ENCODE results near the gene TERT.

Gene TERT

DNA sequence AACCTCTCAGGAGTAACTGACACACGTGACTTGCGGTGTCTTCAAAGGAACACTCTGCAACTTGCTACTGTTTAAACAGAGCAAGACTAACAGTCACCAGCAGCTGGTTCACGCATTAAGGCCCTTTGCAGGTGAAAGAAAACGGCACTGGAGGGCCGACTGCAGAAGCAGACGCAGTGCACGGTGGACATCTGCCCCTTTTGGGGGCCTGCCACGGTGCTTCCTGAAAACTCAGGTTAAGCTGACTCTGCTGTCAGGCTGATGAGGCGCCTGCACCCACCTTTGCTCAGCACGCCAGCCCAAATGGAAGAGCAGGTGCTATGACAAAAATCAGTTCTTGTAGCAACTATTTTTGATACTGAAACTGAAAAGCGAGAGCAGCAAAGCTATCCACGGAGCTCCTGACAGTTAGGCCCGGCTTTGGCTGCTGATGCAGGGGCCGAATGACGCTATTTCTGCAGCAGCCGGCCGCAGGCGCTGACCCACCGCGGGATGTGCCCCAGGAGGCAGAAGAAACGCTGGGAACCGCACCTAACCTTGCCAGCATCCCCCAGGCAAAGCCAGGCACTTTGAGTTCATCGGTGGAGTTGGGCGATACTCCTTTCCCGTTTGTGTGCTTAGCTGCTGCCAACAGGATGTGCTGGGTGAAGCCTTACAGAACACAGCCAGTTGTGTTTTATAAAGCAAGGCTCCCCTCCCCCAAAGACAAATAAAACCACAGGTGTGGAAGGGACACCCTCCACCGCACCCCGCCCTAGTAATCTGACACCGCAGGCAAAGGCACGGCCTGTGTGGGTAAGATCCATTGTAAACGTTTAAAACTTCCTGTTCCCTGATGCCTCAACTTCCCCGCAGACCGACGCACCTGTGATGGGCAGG lies 21.1 kb upstream of the TERT start:
- no peak for DNase-seq (ENCODE audit: low read depth)
- no peak overlapping the region for H3K4me3 ChIP-seq (ENCODE audit: low read depth, low read length)
- in situ Hi-C loops (cut with HindIII; ENCODE audit: low sequenced_read_pairs) = loop anchor here (5.0 to 25.0 kb wide), 3 partner anchors 66 to 379 kb away; no protein-coding TSS in a partner anchor
- TF ChIP-seq CTCF (IDR thresholded peaks at IDR 0.05; ENCODE audit: low read depth, low read length, missing control alignments) = no peak

- no peak overlapping the region for H3K4me3 ChIP-seq (ENCODE audit: low read depth, low read length)
- in situ Hi-C loops (cut with HindIII; ENCODE audit: low sequenced_read_pairs) = loop anchor here (5.0 to 25.0 kb wide), 3 partner anchors 67 to 378 kb away; no protein-coding TSS in a partner anchor
- no peak for TF ChIP-seq CTCF (IDR thresholded peaks at IDR 0.05; ENCODE audit: low read depth, low read length, missing control alignments)
- no peak for DNase-seq (ENCODE audit: low read depth)
These were observed 20.3 kb upstream of the TERT start for GRCh38 chr5:1315018-1315708.

DNA sequence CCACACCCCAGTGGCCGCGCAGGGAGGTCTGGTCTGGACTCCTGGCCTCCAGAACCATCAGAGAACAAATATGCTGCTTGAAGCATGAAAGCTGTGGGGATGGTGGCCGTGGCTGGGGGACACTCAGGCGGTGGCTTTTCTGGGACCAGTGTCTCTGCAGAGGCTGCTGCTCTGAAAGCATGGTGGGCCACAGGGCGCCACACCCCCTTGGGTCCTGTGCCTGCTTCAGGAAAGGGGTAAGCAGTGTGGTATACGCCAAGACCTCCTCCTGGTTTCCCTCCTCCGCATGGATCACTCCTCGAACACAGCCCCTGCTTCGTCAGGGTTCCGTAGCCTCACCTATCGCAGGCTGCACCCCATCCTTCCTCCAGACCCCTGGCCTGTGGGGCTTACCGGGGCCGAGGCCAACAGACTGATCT lies 19.7 kb upstream of the TERT start:
- in situ Hi-C loops (cut with HindIII; ENCODE audit: low sequenced_read_pairs) = loop anchor here (25.0 kb wide), 1 partner anchor 377 kb away; no protein-coding TSS in a partner anchor
- no peak for TF ChIP-seq CTCF (IDR thresholded peaks at IDR 0.05; ENCODE audit: low read depth, low read length, missing control alignments)
- H3K4me3 ChIP-seq (ENCODE audit: low read depth, low read length) = no peak overlapping the region
- no peak for DNase-seq (ENCODE audit: low read depth)

- in situ Hi-C loops (cut with HindIII; ENCODE audit: low sequenced_read_pairs) = loop anchor here (25.0 kb wide), 1 partner anchor 376 kb away; no protein-coding TSS in a partner anchor
- H3K4me3 ChIP-seq (ENCODE audit: low read depth, low read length) = no peak overlapping the region
- DNase-seq (ENCODE audit: low read depth) = no peak
- no peak for TF ChIP-seq CTCF (IDR thresholded peaks at IDR 0.05; ENCODE audit: low read depth, low read length, missing control alignments)
These were observed 18.3 kb upstream of the TERT start for GRCh38 chr5:1312993-1313833.

GRCh38 chr5:1312206-1312605 lies 17.3 kb upstream of the TERT start:
- DNase-seq (ENCODE audit: low read depth) = no peak

More at GRCh38 chr5:1312206-1312605, 17.3 kb upstream of the TERT start:
- in situ Hi-C loops (cut with HindIII; ENCODE audit: low sequenced_read_pairs) = loop anchor here (25.0 kb wide), 1 partner anchor 375 kb away; no protein-coding TSS in a partner anchor
- H3K4me3 ChIP-seq (ENCODE audit: low read depth, low read length) = no peak overlapping the region
- no peak for TF ChIP-seq CTCF (IDR thresholded peaks at IDR 0.05; ENCODE audit: low read depth, low read length, missing control alignments)
